Lower leg skin (tissue), 3 donors: ENCODE data around the gene TTC1.

Experiments
- CTCF ChIP-seq, 3 donors: fragments of 450-650 bp; IDR thresholded peaks; one replicate each; pipeline ENCODE4 v1.5.1; 2016; ENCODE audit warnings: antibody characterized with exemption in 3 of 3, mild to moderate bottlenecking in 3 of 3, moderate library complexity in 2 of 3
- POLR2A ChIP-seq, 2 donors: fragments of 450-650 bp; IDR thresholded peaks; one replicate each; pipeline ENCODE4 v1.6.1; 2016 to 2017; ENCODE audit warnings: antibody characterized with exemption in 2 of 2, mild to moderate bottlenecking in 1 of 2, moderate library complexity in 1 of 2

- TF ChIP-seq POLR2A (IDR thresholded peaks at IDR 0.05) (no peak), CTCF (IDR thresholded peaks at IDR 0.05) (no peak)
Observed at GRCh38 chr5:160071916-160072315, 63.0 kb downstream of the TTC1 start.
